Lower leg skin (tissue), 3 donors: ENCODE measurements around the gene TNNI3K.

Source experiments
- CTCF ChIP-seq, 3 donors: fragments of 450-650 bp; IDR thresholded peaks; one replicate each; pipeline ENCODE4 v1.5.1; 2016; ENCODE audit warnings: antibody characterized with exemption in 3 of 3, mild to moderate bottlenecking in 3 of 3, moderate library complexity in 2 of 3
- POLR2A ChIP-seq, 2 donors: fragments of 450-650 bp; IDR thresholded peaks; one replicate each; pipeline ENCODE4 v1.6.1; 2016 to 2017; ENCODE audit warnings: antibody characterized with exemption in 2 of 2, mild to moderate bottlenecking in 1 of 2, moderate library complexity in 1 of 2

- TF ChIP-seq CTCF (IDR thresholded peaks at IDR 0.05) = no peak
- TF ChIP-seq POLR2A (IDR thresholded peaks at IDR 0.05) = no peak
Observed at GRCh38 chr1:74436078-74436477, 200.9 kb downstream of the TNNI3K start.
